Activated T-cell treated with anti-CD3 and anti-CD28 coated beads, Interleukin-2, amount 50 U/mL, for 72 hours (primary cell): ENCODE data around the gene B4GALNT1. TPM values are rescaled to one million over a fixed set of nuclear protein-coding genes. Genes with fewer than 3 reads are reported as not detected.
"Not testable (repeated sequence)": the region's sequence is repeated elsewhere in the genome, so short reads cannot be mapped to it uniquely, and the experiment has no call there.

Source experiments
- ATAC-seq, 2 donors: fragments of 150-1000 bp; cut with Tn5 transposase; replicated peaks in 1 of 2; 2 replicates each; pipeline ENCODE4 v1.10.0; 2021; ENCODE audit warnings: moderate library complexity in 2 of 2, mild to moderate bottlenecking in 1 of 2
- DNase-seq, 2 donors: peaks; one replicate each; pipeline ENCODE4 v3.0.0; 2021 to 2022; ENCODE audit warnings: mixed read lengths in 1 of 2
- H3K27ac Mint-ChIP-seq: one replicate; pipeline ENCODE4 v1.8.0; 2022; ENCODE audit warnings: mild to moderate bottlenecking, moderate library complexity, mixed read lengths
- H3K27me3 Mint-ChIP-seq: one replicate; pipeline ENCODE4 v1.8.0; 2022; ENCODE audit warnings: low read depth, mixed read lengths
- H3K36me3 Mint-ChIP-seq, 2 donors: one replicate each; pipeline ENCODE4 v1.8.0; 2022; ENCODE audit warnings: mixed read lengths in 2 of 2, mild to moderate bottlenecking in 1 of 2; ENCODE audit not compliant: insufficient read depth in 2 of 2
- H3K4me1 Mint-ChIP-seq: one replicate; pipeline ENCODE4 v1.8.0; 2022; ENCODE audit warnings: low read depth, mixed read lengths
- H3K4me3 Mint-ChIP-seq, 2 donors: one replicate each; pipeline ENCODE4 v1.8.0; 2022; ENCODE audit warnings: mild to moderate bottlenecking in 2 of 2, mixed read lengths in 2 of 2, moderate library complexity in 2 of 2
- H3K9me3 Mint-ChIP-seq, 2 donors: one replicate each; pipeline ENCODE4 v1.8.0; 2022; ENCODE audit warnings: mixed read lengths in 2 of 2
- total RNA-seq, 2 donors: library from RNA; stranded (reverse); gene quantifications; one replicate each; pipeline ENCODE4 v1.2.3, GENCODE V29; 2022

The B4GALNT1 gene
- total RNA-seq, 2 donors from 2014 or later = 2.5 to 3.8 TPM

GRCh38 chr12:57590864-57591781 is 41.9 kb downstream of the B4GALNT1 start, which contains the start of gene PIP4K2C:
Gene PIP4K2C (plus strand): TSS chr12:57591192. CDS start chr12:57591290, 98 bp downstream.
- peak; percentile 98 to 99 for ATAC-seq
- H3K9me3 Mint-ChIP-seq = no peaks in the 10 kb centered on the region
- DNase-seq = peak; percentile 86 to 88
- peak within 1 kb of the TSS; percentile 8 for H3K27ac Mint-ChIP-seq
- peak within 1 kb of the TSS; percentile 79 to 93 for H3K4me3 Mint-ChIP-seq
- H3K27me3 Mint-ChIP-seq = no peaks in the 10 kb centered on the region
- peaks cover 2 to 3% of the 10 kb centered on the region in 2 donors for H3K36me3 Mint-ChIP-seq
- peaks cover 21% of the 10 kb centered on the region for H3K4me1 Mint-ChIP-seq

- DNase-seq = no peak
- no peaks in the 10 kb centered on the region for H3K9me3 Mint-ChIP-seq
- no peak for ATAC-seq
- H3K27me3 Mint-ChIP-seq = no peaks in the 10 kb centered on the region
- H3K27ac Mint-ChIP-seq = peak overlapping the region; percentile 8
- H3K4me3 Mint-ChIP-seq = peak overlapping the region; percentile 79 to 93
- H3K4me1 Mint-ChIP-seq = peaks cover 21% of the 10 kb centered on the region
- H3K36me3 Mint-ChIP-seq = no peaks in the 10 kb centered on the region
Observed at GRCh38 chr12:57590479-57590863, 42.5 kb downstream of the B4GALNT1 start.

GRCh38 chr12:57588951-57589610 is 43.9 kb downstream of the B4GALNT1 start:
- not testable (repeated sequence) for DNase-seq, H3K27ac Mint-ChIP-seq, H3K4me3 Mint-ChIP-seq, H3K36me3 Mint-ChIP-seq, H3K9me3 Mint-ChIP-seq, ATAC-seq, H3K27me3 Mint-ChIP-seq
- peaks cover 21% of the 10 kb centered on the region for H3K4me1 Mint-ChIP-seq

GRCh38 chr12:57586832-57587429 is 46.1 kb downstream of the B4GALNT1 start:
- Mint-ChIP-seq H3K27me3 (no peaks in the 10 kb centered on the region), H3K27ac (no peak overlapping the region), H3K4me3 (no peak overlapping the region)

GRCh38 chr12:57586128-57586527 is 46.9 kb downstream of the B4GALNT1 start:
- H3K27ac Mint-ChIP-seq = no peak overlapping the region
- H3K4me1 Mint-ChIP-seq = peaks cover 13% of the 10 kb centered on the region
- no peak overlapping the region for H3K4me3 Mint-ChIP-seq
- H3K36me3 Mint-ChIP-seq = no peaks in the 10 kb centered on the region
- H3K9me3 Mint-ChIP-seq = no peaks in the 10 kb centered on the region
- ATAC-seq = no peak
- H3K27me3 Mint-ChIP-seq = no peaks in the 10 kb centered on the region
- no peak for DNase-seq

More at GRCh38 chr12:57586832-57587429, 46.1 kb downstream of the B4GALNT1 start:
- no peaks in the 10 kb centered on the region for H3K36me3 Mint-ChIP-seq
- ATAC-seq = no peak
- H3K4me1 Mint-ChIP-seq = peaks cover 19% of the 10 kb centered on the region
- no peak for DNase-seq
- no peaks in the 10 kb centered on the region for H3K9me3 Mint-ChIP-seq

- Mint-ChIP-seq H3K27me3 (no peaks in the 10 kb centered on the region), H3K36me3 (no peaks in the 10 kb centered on the region), H3K27ac (no peak overlapping the region), H3K4me3 (no peak overlapping the region), H3K9me3 (no peaks in the 10 kb centered on the region), H3K4me1 (peaks cover 7% of the 10 kb centered on the region)
- ATAC-seq (no peak), DNase-seq (no peak)
Observed at GRCh38 chr12:57585156-57585555, 47.8 kb downstream of the B4GALNT1 start.

GRCh38 chr12:57584690-57585089 is 48.3 kb downstream of the B4GALNT1 start:
- Mint-ChIP-seq H3K4me1 (peaks cover 6% of the 10 kb centered on the region), H3K4me3 (no peak overlapping the region)
- no peak for ATAC-seq

GRCh38 chr12:57584050-57584449 is 49.0 kb downstream of the B4GALNT1 start:
- no peak overlapping the region for H3K27ac Mint-ChIP-seq
- no peak overlapping the region for H3K4me3 Mint-ChIP-seq
- H3K27me3 Mint-ChIP-seq = no peaks in the 10 kb centered on the region
- DNase-seq (no peak), ATAC-seq (no peak)
- H3K4me1 Mint-ChIP-seq = peaks cover 6% of the 10 kb centered on the region
- no peaks in the 10 kb centered on the region for H3K36me3 Mint-ChIP-seq
- H3K9me3 Mint-ChIP-seq = no peaks in the 10 kb centered on the region

More at GRCh38 chr12:57584690-57585089, 48.3 kb downstream of the B4GALNT1 start:
- DNase-seq = no peak
- Mint-ChIP-seq H3K27ac (no peak overlapping the region), H3K36me3 (no peaks in the 10 kb centered on the region), H3K9me3 (no peaks in the 10 kb centered on the region), H3K27me3 (no peaks in the 10 kb centered on the region)

GRCh38 chr12:57583008-57583831 is 49.8 kb downstream of the B4GALNT1 start:
- peaks cover 6% of the 10 kb centered on the region for H3K4me1 Mint-ChIP-seq
- ATAC-seq (peak; percentile 99 to 100), DNase-seq (peak; percentile 76 to 79)
- H3K27me3 Mint-ChIP-seq = no peaks in the 10 kb centered on the region
- peak overlapping the region in 1 of 2 donors; percentile 11 for H3K4me3 Mint-ChIP-seq
- no peaks in the 10 kb centered on the region for H3K9me3 Mint-ChIP-seq
- H3K27ac Mint-ChIP-seq = no peak overlapping the region
- H3K36me3 Mint-ChIP-seq = no peaks in the 10 kb centered on the region

GRCh38 chr12:57582440-57582839 is 50.6 kb downstream of the B4GALNT1 start:
- DNase-seq (no peak), ATAC-seq (no peak)
- Mint-ChIP-seq H3K9me3 (no peaks in the 10 kb centered on the region), H3K27ac (no peak overlapping the region), H3K27me3 (no peaks in the 10 kb centered on the region), H3K4me3 (no peak overlapping the region), H3K4me1 (peaks cover 6% of the 10 kb centered on the region), H3K36me3 (no peaks in the 10 kb centered on the region)

- no peaks in the 10 kb centered on the region for H3K9me3 Mint-ChIP-seq
- no peak for DNase-seq
- no peak overlapping the region for H3K4me3 Mint-ChIP-seq
- H3K27me3 Mint-ChIP-seq = no peaks in the 10 kb centered on the region
- no peak for ATAC-seq
- H3K4me1 Mint-ChIP-seq = peaks cover 6% of the 10 kb centered on the region
- H3K27ac Mint-ChIP-seq = no peak overlapping the region
- no peaks in the 10 kb centered on the region for H3K36me3 Mint-ChIP-seq
Observed at GRCh38 chr12:57581802-57582201, 51.2 kb downstream of the B4GALNT1 start.

GRCh38 chr12:57580466-57580795 is 52.6 kb downstream of the B4GALNT1 start:
- no peaks in the 10 kb centered on the region for H3K36me3 Mint-ChIP-seq
- DNase-seq (no peak), ATAC-seq (no peak)
- no peak overlapping the region for H3K4me3 Mint-ChIP-seq
- peaks cover 6% of the 10 kb centered on the region for H3K4me1 Mint-ChIP-seq
- H3K27ac Mint-ChIP-seq = no peak overlapping the region
- no peaks in the 10 kb centered on the region for H3K27me3 Mint-ChIP-seq
- no peaks in the 10 kb centered on the region for H3K9me3 Mint-ChIP-seq
